CD14-positive monocyte (primary cell): Measurements from ENCODE around the gene APOBEC3B. TPM values are rescaled to one million over a fixed set of nuclear protein-coding genes. Genes with fewer than 3 reads are reported as not detected.

Experiments
- DNase-seq, 3 donors: peaks; one replicate each; pipeline ENCODE4 v3.0.0-alpha.2; 2011 to 2022
- H2AFZ ChIP-seq: 2 replicates; pipeline ENCODE4 v1.6.0; 2012; ENCODE audit warnings: mild to moderate bottlenecking, low read depth, low read length, inconsistent platforms; ENCODE audit not compliant: insufficient read depth, poor library complexity, severe bottlenecking
- H3K27ac ChIP-seq, 2 donors: 1 replicate in 1 of 2; 2 replicates in 1 of 2; pipeline ENCODE4 v1.5.1; 2012 to 2013; ENCODE audit warnings: low read length in 2 of 2, control low read depth in 1 of 2, inconsistent platforms in 1 of 2, low read depth in 1 of 2, mild to moderate bottlenecking in 1 of 2
- H3K27me3 ChIP-seq, 2 donors: one replicate each; pipeline versions ENCODE4 v1.6.0 to v1.6.1; 2011 to 2013; ENCODE audit warnings: low read length in 2 of 2; ENCODE audit not compliant: control insufficient read depth in 2 of 2, insufficient read depth in 2 of 2
- H3K36me3 ChIP-seq, 2 donors: replicated peaks in 1 of 2; 1 replicate in 1 of 2; 2 replicates in 1 of 2; pipeline versions ENCODE4 v1.5.1 to v1.6.1; 2012 to 2013; ENCODE audit warnings: low read length in 2 of 2, control low read depth in 1 of 2, inconsistent platforms in 1 of 2, mild to moderate bottlenecking in 1 of 2; ENCODE audit not compliant: insufficient read depth in 2 of 2, control insufficient read depth in 1 of 2
- H3K4me1 ChIP-seq, 2 donors: 1 replicate in 1 of 2; 2 replicates in 1 of 2; pipeline versions ENCODE4 v1.5.1 to v1.6.1; 2012 to 2013; ENCODE audit warnings: low read length in 2 of 2, control low read depth in 1 of 2, inconsistent platforms in 1 of 2, mild to moderate bottlenecking in 1 of 2, moderate library complexity in 1 of 2; ENCODE audit not compliant: insufficient read depth in 2 of 2, control insufficient read depth in 1 of 2
- H3K4me2 ChIP-seq: replicated peaks from 2 replicates; pipeline ENCODE3; 2012; ENCODE audit warnings: low read length, moderate library complexity, mild to moderate bottlenecking; ENCODE audit not compliant: poor library complexity, severe bottlenecking; ENCODE audit errors: extremely low read depth
- H3K4me3 ChIP-seq, 3 experiments: fragments of 200-600 bp in 1 of 3; sonication (generic) in 1 of 3; replicated peaks in 1 of 3; 1 replicate in 2 of 3; 2 replicates in 1 of 3; pipeline ENCODE4 v1.5.1; 2011 to 2013; ENCODE audit warnings: low read length in 3 of 3, mild to moderate bottlenecking in 3 of 3, control low read depth in 2 of 3, low read depth in 2 of 3, inconsistent platforms in 1 of 3, moderate library complexity in 1 of 3
- H3K79me2 ChIP-seq: 2 replicates; pipeline ENCODE4 v1.6.0; 2012; ENCODE audit warnings: mild to moderate bottlenecking, control low read depth, inconsistent platforms, low read length, moderate library complexity; ENCODE audit not compliant: insufficient read depth
- H3K9ac ChIP-seq: 2 replicates; pipeline ENCODE4 v1.6.0; 2017; ENCODE audit warnings: low read length, mild to moderate bottlenecking; ENCODE audit not compliant: insufficient read depth, poor library complexity, severe bottlenecking
- H3K9me3 ChIP-seq, 2 donors: replicated peaks in 1 of 2; 1 replicate in 1 of 2; 2 replicates in 1 of 2; pipeline versions ENCODE4 v1.5.1 to v1.6.1; 2012 to 2013; ENCODE audit warnings: low read length in 2 of 2, control low read depth in 1 of 2; ENCODE audit not compliant: control insufficient read depth in 1 of 2, insufficient read depth in 1 of 2
- H4K20me1 ChIP-seq: 2 replicates; pipeline ENCODE4 v1.6.0; 2012; ENCODE audit warnings: mild to moderate bottlenecking, low read length, control low read depth, moderate library complexity; ENCODE audit not compliant: insufficient read depth
- H3K27ac Mint-ChIP-seq, 7 donors: one replicate each; pipeline ENCODE4 v1.8.0; 2020; ENCODE audit warnings: mild to moderate bottlenecking in 7 of 7, mixed read lengths in 7 of 7, moderate library complexity in 6 of 7, inconsistent platforms in 2 of 7
- H3K27me3 Mint-ChIP-seq, 3 donors: one replicate each; pipeline ENCODE4 v1.8.0; 2021 to 2022; ENCODE audit warnings: low read depth in 3 of 3, mild to moderate bottlenecking in 3 of 3, mixed read lengths in 3 of 3, moderate library complexity in 3 of 3, inconsistent platforms in 1 of 3
- H3K36me3 Mint-ChIP-seq, 2 donors: one replicate each; pipeline ENCODE4 v1.8.0; 2020; ENCODE audit warnings: mixed read lengths in 2 of 2, inconsistent platforms in 1 of 2, mild to moderate bottlenecking in 1 of 2
- H3K4me1 Mint-ChIP-seq: one replicate; pipeline ENCODE4 v1.8.0; 2020; ENCODE audit warnings: mild to moderate bottlenecking, mixed read lengths
- H3K4me3 Mint-ChIP-seq, 2 donors: one replicate each; pipeline ENCODE4 v1.8.0; 2020; ENCODE audit warnings: mild to moderate bottlenecking in 2 of 2, mixed read lengths in 2 of 2, moderate library complexity in 1 of 2
- H3K9me3 Mint-ChIP-seq, 7 donors: one replicate each; pipeline ENCODE4 v1.8.0; 2020 to 2022; ENCODE audit warnings: mixed read lengths in 7 of 7, mild to moderate bottlenecking in 6 of 7, moderate library complexity in 6 of 7, inconsistent platforms in 2 of 7
- WGBS: methylation state at CpG from one replicate; pipeline ENCODE4 v1.1.5; 2013; ENCODE audit warnings: missing lambda C conversion rate; ENCODE audit not compliant: insufficient coverage; 5-methylcytosine and 5-hydroxymethylcytosine counted together
- intact Hi-C, 2 donors: fragments of 100-400 bp; cut with micrococcal nuclease; formaldehyde crosslinking; loops; one replicate each; pipeline versions ENCODE4 v1.15.0 to v1.15.1; 2023
- polyA plus RNA-seq, 3 donors: library from polyadenylated mRNA; depleted of rRNA in 1 of 3; unstranded in 2 of 3; stranded (reverse) in 1 of 3; fragments of 300-500 nt in 2 of 3; fragments of >200 nt in 1 of 3; fragmentation: Illumina TruSeq in 2 of 3; gene quantifications; 1 replicate in 2 of 3; 2 replicates in 1 of 3; pipeline ENCODE4 v1.2.3, GENCODE V29; 2012 to 2021
- TF ChIP-seq, protein P1 (sequence below): fragments of 200-600 bp; IDR thresholded peaks from one replicate; pipeline ENCODE4 v1.8.0; 2022; ENCODE audit warnings: antibody characterized with exemption, mild to moderate bottlenecking

The APOBEC3B gene
- polyA plus RNA-seq, 3 donors = 0.40 to 48.2 (median 12.6) TPM

- peak overlapping the region in 5 of 7 donors; percentile 21 to 81 (median 69) for H3K27ac Mint-ChIP-seq
These were observed 8.6 kb upstream of the APOBEC3B start for GRCh38 chr22:38973289-38974169.

GRCh38 chr22:38974170-38974825, 7.8 kb upstream of the APOBEC3B start:
- H3K27ac Mint-ChIP-seq = peak overlapping the region in 1 of 7 donors; percentile 35

More at GRCh38 chr22:38973289-38974169, 8.6 kb upstream of the APOBEC3B start:
- H3K27me3 Mint-ChIP-seq = peaks cover 6 to 12% (median 6%) of the 10 kb centered on the region in 3 donors
- TF ChIP-seq, protein P1, sequence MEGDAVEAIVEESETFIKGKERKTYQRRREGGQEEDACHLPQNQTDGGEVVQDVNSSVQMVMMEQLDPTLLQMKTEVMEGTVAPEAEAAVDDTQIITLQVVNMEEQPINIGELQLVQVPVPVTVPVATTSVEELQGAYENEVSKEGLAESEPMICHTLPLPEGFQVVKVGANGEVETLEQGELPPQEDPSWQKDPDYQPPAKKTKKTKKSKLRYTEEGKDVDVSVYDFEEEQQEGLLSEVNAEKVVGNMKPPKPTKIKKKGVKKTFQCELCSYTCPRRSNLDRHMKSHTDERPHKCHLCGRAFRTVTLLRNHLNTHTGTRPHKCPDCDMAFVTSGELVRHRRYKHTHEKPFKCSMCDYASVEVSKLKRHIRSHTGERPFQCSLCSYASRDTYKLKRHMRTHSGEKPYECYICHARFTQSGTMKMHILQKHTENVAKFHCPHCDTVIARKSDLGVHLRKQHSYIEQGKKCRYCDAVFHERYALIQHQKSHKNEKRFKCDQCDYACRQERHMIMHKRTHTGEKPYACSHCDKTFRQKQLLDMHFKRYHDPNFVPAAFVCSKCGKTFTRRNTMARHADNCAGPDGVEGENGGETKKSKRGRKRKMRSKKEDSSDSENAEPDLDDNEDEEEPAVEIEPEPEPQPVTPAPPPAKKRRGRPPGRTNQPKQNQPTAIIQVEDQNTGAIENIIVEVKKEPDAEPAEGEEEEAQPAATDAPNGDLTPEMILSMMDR = peak; percentile 95
- peaks cover 4 to 12% of the 10 kb centered on the region in 2 donors for H3K36me3 Mint-ChIP-seq
- no peaks in the 10 kb centered on the region for H3K27me3 ChIP-seq
- H3K9me3 ChIP-seq = no peaks in the 10 kb centered on the region
- H3K4me1 Mint-ChIP-seq = peaks cover 56% of the 10 kb centered on the region
- peak overlapping the region; percentile 9 for H3K4me2 ChIP-seq
- no peak overlapping the region for H3K4me3 ChIP-seq
- no peak overlapping the region for H3K9ac ChIP-seq
- no peak overlapping the region for H3K27ac ChIP-seq
- H2AFZ ChIP-seq = no peak overlapping the region
- H3K79me2 ChIP-seq = no peaks in the 10 kb centered on the region
- no peaks in the 10 kb centered on the region for H3K36me3 ChIP-seq
- H3K4me1 ChIP-seq = peaks cover 53 to 62% of the 10 kb centered on the region in 2 donors
- no peaks in the 10 kb centered on the region for H4K20me1 ChIP-seq
- WGBS = 45% methylated on average over 13 of the region's 15 CpGs
- DNase-seq = peak; percentile 48 to 60 (median 56)
- intact Hi-C loops = loop anchor here (2.0 to 5.0 kb wide), 2 partner anchors 36 to 47 kb away; no protein-coding TSS in a partner anchor
- no peak overlapping the region for H3K4me3 Mint-ChIP-seq
- H3K9me3 Mint-ChIP-seq = peaks cover 0 to 8% (median 2%) of the 10 kb centered on the region in 7 donors

More at GRCh38 chr22:38974170-38974825, 7.8 kb upstream of the APOBEC3B start:
- H3K4me2 ChIP-seq = no peak overlapping the region
- intact Hi-C loops = loop anchor here in 1 of 2 donors (5.0 kb wide), 1 partner anchor 37 kb away; no protein-coding TSS in a partner anchor
- no peak overlapping the region for H2AFZ ChIP-seq
- DNase-seq = no peak
- no peak overlapping the region for H3K27ac ChIP-seq
- no peaks in the 10 kb centered on the region for H3K27me3 ChIP-seq
- Mint-ChIP-seq H3K27me3 (peaks cover 7 to 9% (median 8%) of the 10 kb centered on the region in 3 donors), H3K9me3 (peaks cover 0 to 8% (median 2%) of the 10 kb centered on the region in 7 donors), H3K36me3 (peaks cover 0 to 7% of the 10 kb centered on the region in 2 donors), H3K4me3 (peak overlapping the region in 1 of 2 donors; percentile 40), H3K4me1 (peaks cover 52% of the 10 kb centered on the region)
- 92% methylated on average over 18 of the region's 18 CpGs for WGBS
- H3K4me3 ChIP-seq = no peak overlapping the region
- H3K9me3 ChIP-seq = no peaks in the 10 kb centered on the region
- H3K36me3 ChIP-seq = no peaks in the 10 kb centered on the region
- H4K20me1 ChIP-seq = no peaks in the 10 kb centered on the region
- no peaks in the 10 kb centered on the region for H3K79me2 ChIP-seq
- H3K4me1 ChIP-seq = peaks cover 45 to 55% of the 10 kb centered on the region in 2 donors
- no peak overlapping the region for H3K9ac ChIP-seq
- TF ChIP-seq, protein P1 = no peak
